H9 (cell line): Measurements from ENCODE around the gene PARP6. TPM values are rescaled to one million over a fixed set of nuclear protein-coding genes. Genes with fewer than 3 reads are reported as not detected.

Experiments used
- DNase-seq: peaks from one replicate; pipeline ENCODE4 v3.0.0-alpha.2; 2017
- H2AFZ ChIP-seq: one replicate; pipeline ENCODE4 v1.6.1; 2013; ENCODE audit warnings: mild to moderate bottlenecking, low read length, control low read depth, moderate library complexity
- H2AK5ac ChIP-seq: 2 replicates; pipeline ENCODE4 v1.6.1; 2013; ENCODE audit warnings: low read length, control low read depth, mixed read lengths; ENCODE audit not compliant: insufficient read length
- H2BK120ac ChIP-seq: one replicate; pipeline ENCODE4 v1.6.1; 2013; ENCODE audit warnings: low read depth, mild to moderate bottlenecking, low read length, control low read depth, inconsistent platforms; ENCODE audit not compliant: poor library complexity, severe bottlenecking
- H2BK12ac ChIP-seq: 2 replicates; pipeline ENCODE4 v1.6.1; 2013; ENCODE audit warnings: low read length, control low read depth, mixed read lengths, low read depth; ENCODE audit not compliant: insufficient read length
- H2BK15ac ChIP-seq: 2 replicates; pipeline ENCODE4 v1.6.1; 2013; ENCODE audit warnings: low read depth, low read length, control low read depth
- H2BK20ac ChIP-seq: one replicate; pipeline ENCODE4 v1.6.1; 2013; ENCODE audit warnings: low read depth, mild to moderate bottlenecking, low read length, control low read depth, inconsistent platforms; ENCODE audit not compliant: poor library complexity, severe bottlenecking
- H2BK5ac ChIP-seq: 2 replicates; pipeline ENCODE4 v1.6.1; 2013; ENCODE audit warnings: low read length, control low read depth, mixed read lengths; ENCODE audit not compliant: insufficient read length
- H3K14ac ChIP-seq: 2 replicates; pipeline ENCODE4 v1.6.1; 2013; ENCODE audit warnings: low read length, control low read depth; ENCODE audit not compliant: insufficient read depth
- H3K18ac ChIP-seq: 2 replicates; pipeline ENCODE4 v1.6.1; 2013; ENCODE audit warnings: low read depth, mild to moderate bottlenecking, mixed read lengths, low read length, control low read depth; ENCODE audit not compliant: insufficient read length
- H3K23ac ChIP-seq: 2 replicates; pipeline ENCODE4 v1.6.1; 2013; ENCODE audit warnings: low read length, control low read depth, mixed read lengths, low read depth; ENCODE audit not compliant: insufficient read length
- H3K23me2 ChIP-seq: 2 replicates; pipeline ENCODE4 v1.6.1; 2013; ENCODE audit warnings: low read depth, mild to moderate bottlenecking, mixed read lengths, low read length, control low read depth; ENCODE audit not compliant: insufficient read length, poor library complexity, severe bottlenecking
- H3K27ac ChIP-seq: 2 replicates; pipeline ENCODE4 v1.5.1; 2013; ENCODE audit warnings: low read length, control low read depth, mixed read lengths, low read depth; ENCODE audit not compliant: insufficient read length
- H3K27me3 ChIP-seq: 2 replicates; pipeline ENCODE4 v1.6.1; 2013; ENCODE audit warnings: low read length, control low read depth, inconsistent platforms; ENCODE audit not compliant: insufficient read depth
- H3K4ac ChIP-seq: 2 replicates; pipeline ENCODE4 v1.6.1; 2013; ENCODE audit warnings: low read depth, mild to moderate bottlenecking, control low read depth, inconsistent platforms, low read length, moderate library complexity
- H3K4me1 ChIP-seq: 2 replicates; pipeline ENCODE4 v1.6.1; 2013; ENCODE audit warnings: low read length, control low read depth, inconsistent platforms; ENCODE audit not compliant: insufficient read depth
- H3K4me2 ChIP-seq: 2 replicates; pipeline ENCODE4 v1.6.1; 2013; ENCODE audit warnings: low read length, control low read depth, mixed read lengths; ENCODE audit not compliant: insufficient read length, insufficient read depth
- H3K56ac ChIP-seq: 2 replicates; pipeline ENCODE4 v1.6.1; 2013; ENCODE audit warnings: low read depth, mild to moderate bottlenecking, mixed read lengths, low read length, control low read depth; ENCODE audit not compliant: insufficient read length
- H3K79me1 ChIP-seq: 2 replicates; pipeline ENCODE4 v1.6.1; 2013; ENCODE audit warnings: low read depth, mild to moderate bottlenecking, moderate library complexity, low read length, control low read depth, inconsistent platforms; ENCODE audit not compliant: insufficient read depth, poor library complexity, severe bottlenecking
- H3K79me2 ChIP-seq: 2 replicates; pipeline ENCODE4 v1.6.1; 2013; ENCODE audit warnings: low read length, control low read depth, inconsistent platforms; ENCODE audit not compliant: insufficient read depth
- H3K9ac ChIP-seq: 2 replicates; pipeline ENCODE4 v1.6.1; 2013; ENCODE audit warnings: low read length, control low read depth, mixed read lengths; ENCODE audit not compliant: insufficient read length; ENCODE audit errors: extremely low read depth
- H3K9me3 ChIP-seq: one replicate; pipeline ENCODE4 v1.6.1; 2013; ENCODE audit warnings: low read depth, low read length, inconsistent platforms; ENCODE audit not compliant: control insufficient read depth
- H3T11ph ChIP-seq: one replicate; pipeline ENCODE4 v1.6.1; 2013; ENCODE audit warnings: mild to moderate bottlenecking, low read length, control low read depth, inconsistent platforms
- H4K20me1 ChIP-seq: one replicate; pipeline ENCODE4 v1.6.1; 2013; ENCODE audit not compliant: control insufficient read depth, insufficient read length, insufficient read depth
- H4K5ac ChIP-seq: 2 replicates; pipeline ENCODE4 v1.6.1; 2013; ENCODE audit warnings: low read depth, mild to moderate bottlenecking, mixed read lengths, low read length, control low read depth; ENCODE audit not compliant: insufficient read length
- H4K8ac ChIP-seq: replicated peaks from 2 replicates; pipeline ENCODE4 v1.6.1; 2013; ENCODE audit warnings: low read length, control low read depth, mixed read lengths, low read depth; ENCODE audit not compliant: insufficient read length
- H4K91ac ChIP-seq: 2 replicates; pipeline ENCODE4 v1.6.1; 2013; ENCODE audit warnings: low read depth, mild to moderate bottlenecking, moderate library complexity, mixed read lengths, low read length, control low read depth; ENCODE audit not compliant: insufficient read length
- H3K27ac Mint-ChIP-seq, 3 experiments: 2 replicates in 2 of 3; 3 replicates in 1 of 3; pipeline ENCODE4 v1.8.0; 2020 to 2021; ENCODE audit warnings: mixed read lengths in 3 of 3, mild to moderate bottlenecking in 1 of 3, moderate library complexity in 1 of 3
- H3K27me3 Mint-ChIP-seq: 2 replicates; pipeline ENCODE4 v1.8.0; 2021; ENCODE audit warnings: low read depth, mild to moderate bottlenecking, moderate library complexity, mixed read lengths
- H3K36me3 Mint-ChIP-seq, 3 experiments: 2 replicates in 2 of 3; 3 replicates in 1 of 3; pipeline ENCODE4 v1.8.0; 2020 to 2021; ENCODE audit warnings: low read depth in 3 of 3, mixed read lengths in 3 of 3; ENCODE audit not compliant: insufficient read depth in 1 of 3
- H3K4me1 Mint-ChIP-seq, 2 experiments: 2 replicates each; pipeline ENCODE4 v1.8.0; 2020; ENCODE audit warnings: mixed read lengths in 2 of 2
- H3K4me3 Mint-ChIP-seq, 2 experiments: 2 replicates in 1 of 2; 3 replicates in 1 of 2; pipeline ENCODE4 v1.8.0; 2020 to 2021; ENCODE audit warnings: mild to moderate bottlenecking in 2 of 2, mixed read lengths in 2 of 2, moderate library complexity in 1 of 2
- H3K9me3 Mint-ChIP-seq, 2 experiments: 2 replicates in 1 of 2; 3 replicates in 1 of 2; pipeline ENCODE4 v1.8.0; 2020; ENCODE audit warnings: mild to moderate bottlenecking in 2 of 2, mixed read lengths in 2 of 2, moderate library complexity in 1 of 2
- CTCF ChIP-seq: fragments of 200-600 bp; sonication (generic); conservative IDR thresholded peaks from 3 replicates; pipeline ENCODE4 v1.8.0; 2021; ENCODE audit warnings: antibody characterized with exemption, mild to moderate bottlenecking
- WGBS: extraction: QIAGEN DNeasy Blood & Tissue Kit; methylation state at CpG from one replicate; pipeline ENCODE4 v1.1.7; 2013; ENCODE audit warnings: missing lambda C conversion rate, low lambda C conversion rate, mixed read lengths; ENCODE audit not compliant: insufficient read length; ENCODE audit errors: extremely low coverage; 5-methylcytosine and 5-hydroxymethylcytosine counted together
- total RNA-seq: library from RNA; stranded (reverse); gene quantifications from 2 replicates; pipeline ENCODE4 v1.2.1, GENCODE V29; 2021

PARP6 gene
- total RNA-seq, 1 experiment from 2014 or later = 54.4 TPM

DNA sequence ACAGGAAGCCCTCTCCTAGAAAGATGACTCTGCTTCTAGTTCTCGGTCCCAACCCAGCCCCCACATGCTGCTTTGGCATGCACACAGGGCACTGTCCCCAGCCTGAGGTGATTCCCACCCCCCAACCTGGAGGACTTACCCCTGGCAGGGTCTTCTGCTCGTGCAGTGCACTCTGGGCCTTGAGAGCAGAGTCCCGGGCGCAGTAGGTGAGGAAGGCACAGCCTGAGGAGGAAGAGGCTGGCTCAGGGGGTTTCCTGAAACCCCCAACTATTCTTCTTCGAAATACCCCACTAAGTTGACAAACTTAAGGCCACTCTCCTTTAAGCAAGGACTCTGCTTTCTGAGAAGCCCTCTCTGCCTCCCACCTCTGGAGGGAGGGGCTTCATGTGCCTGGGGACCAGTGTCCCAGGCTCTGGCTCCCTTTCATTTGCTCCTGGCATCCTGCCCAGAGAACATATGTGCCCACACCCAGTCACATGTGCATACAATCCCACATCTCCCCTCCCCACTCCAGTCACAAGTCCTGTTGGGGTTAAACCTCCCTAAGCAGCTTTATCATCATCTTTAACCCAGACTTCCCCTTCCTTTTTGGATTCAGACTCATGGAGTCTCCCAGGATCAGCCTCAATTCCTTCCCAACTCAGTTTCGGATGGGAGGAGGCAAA lies 43.5 kb upstream of the PARP6 start:
- Histone ChIP-seq H3K4ac (no peak overlapping the region), H2BK15ac (no peak overlapping the region), H2BK12ac (no peak overlapping the region), H4K5ac (no peak overlapping the region), H3K4me1 (no peaks in the 10 kb centered on the region), H3K18ac (no peak overlapping the region), H2BK120ac (no peak overlapping the region), H3T11ph (no peak overlapping the region), H3K9ac (no peak overlapping the region), H3K56ac (no peak overlapping the region), H3K9me3 (no peaks in the 10 kb centered on the region), H4K8ac (no peak overlapping the region), H3K23ac (no peak overlapping the region), H3K79me1 (no peaks in the 10 kb centered on the region), H2BK5ac (no peak overlapping the region), H3K23me2 (peaks cover 6% of the 10 kb centered on the region), H2BK20ac (no peak overlapping the region), H3K4me2 (no peak overlapping the region), H4K20me1 (no peaks in the 10 kb centered on the region), H4K91ac (no peak overlapping the region), H3K14ac (no peak overlapping the region), H2AK5ac (no peak overlapping the region), H3K79me2 (no peaks in the 10 kb centered on the region), H3K27me3 (peaks cover 5% of the 10 kb centered on the region; the same call in 1 of the 2 replicates), H3K27ac (no peak overlapping the region), H2AFZ (no peak overlapping the region)
- H3K27me3 Mint-ChIP-seq = peaks cover 59% of the 10 kb centered on the region
- peak; percentile 21 for DNase-seq
- no CpG with 5 or more reads among the region's 6 CpGs for WGBS
- peak overlapping the region in 1 of 3 experiments; percentile 45; a peak in 1 of 7 replicates for H3K27ac Mint-ChIP-seq
- H3K9me3 Mint-ChIP-seq = 0 out of 5 replicates have a peak, but pooled peaks cover 0 to 4% of the 10 kb centered on the region in 2 experiments
- H3K4me3 Mint-ChIP-seq = no peak overlapping the region
- H3K4me1 Mint-ChIP-seq = peaks cover 15% of the 10 kb centered on the region in 2 experiments
- H3K36me3 Mint-ChIP-seq = no peaks in the 10 kb centered on the region
- no peak for TF ChIP-seq CTCF
